ENCODE measurements around the gene SCCPDH. TPM values are rescaled to one million over a fixed set of nuclear protein-coding genes. Genes with fewer than 3 reads are reported as not detected.

The SCCPDH gene
- total RNA-seq, 1 donor from 2014 or later, result 52.8 TPM

DNA sequence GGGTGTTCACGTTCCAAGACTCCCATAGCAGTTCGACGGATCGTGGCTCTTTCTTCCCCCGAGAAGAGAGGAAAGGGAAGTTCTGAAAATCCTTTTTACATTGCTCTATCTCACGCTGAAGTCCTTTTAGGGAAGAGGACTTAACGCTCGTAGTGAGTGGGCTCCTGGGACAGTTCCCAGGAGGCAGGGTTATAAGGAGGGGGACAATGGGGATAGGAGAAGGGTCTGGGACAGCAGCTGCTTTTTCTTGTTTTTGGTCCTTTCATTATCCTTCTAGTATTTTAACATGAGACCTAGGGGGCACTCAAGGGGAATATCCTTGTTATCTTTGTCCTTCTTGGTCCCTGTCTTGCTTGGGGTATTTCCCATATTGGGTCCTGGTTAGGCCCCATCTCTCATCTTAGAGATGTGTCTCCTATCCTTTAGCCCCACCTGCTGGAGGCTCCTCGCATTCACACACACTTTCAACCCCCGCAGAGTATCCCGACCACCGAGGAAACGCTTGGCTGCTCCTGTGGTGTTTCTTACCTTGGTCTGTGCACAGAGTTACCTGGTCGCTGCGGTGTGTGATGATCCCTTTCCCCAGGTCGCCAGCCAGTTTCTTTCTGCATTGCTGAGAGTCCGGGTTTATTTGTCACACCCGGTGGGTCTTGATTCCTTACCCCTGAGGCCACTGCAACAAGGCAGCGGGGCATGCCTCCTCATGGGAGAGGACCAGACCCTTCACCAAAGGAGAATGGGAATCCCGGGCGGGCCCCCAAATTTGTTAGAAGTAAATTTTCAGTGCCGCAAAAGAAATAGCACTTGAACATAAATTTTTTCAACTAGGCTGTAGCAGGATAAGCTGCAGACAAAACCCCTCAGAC is 29.7 kb downstream of the SCCPDH start:
- DNase-seq, result peak; percentile 82

DNA sequence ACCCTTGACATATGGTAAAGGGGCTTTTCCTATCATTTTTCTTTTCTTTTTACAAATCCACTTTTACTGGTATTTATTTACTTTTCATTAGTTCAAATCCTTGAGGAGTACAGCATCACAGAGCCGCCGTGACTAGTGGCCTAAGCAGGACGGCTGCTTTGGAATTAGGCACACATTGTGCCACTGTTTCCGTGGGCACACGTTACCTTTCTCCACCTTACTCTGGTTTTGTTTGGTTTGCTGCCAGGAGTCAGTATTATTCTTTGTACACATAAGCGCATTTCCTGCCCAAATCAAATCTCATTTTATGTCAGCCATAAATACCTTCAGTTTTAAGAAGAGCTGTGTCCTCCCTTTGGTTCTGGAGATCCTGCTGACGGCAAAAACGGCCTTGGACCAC is 31.2 kb downstream of the SCCPDH start:
- DNase-seq, result no peak

DNA sequence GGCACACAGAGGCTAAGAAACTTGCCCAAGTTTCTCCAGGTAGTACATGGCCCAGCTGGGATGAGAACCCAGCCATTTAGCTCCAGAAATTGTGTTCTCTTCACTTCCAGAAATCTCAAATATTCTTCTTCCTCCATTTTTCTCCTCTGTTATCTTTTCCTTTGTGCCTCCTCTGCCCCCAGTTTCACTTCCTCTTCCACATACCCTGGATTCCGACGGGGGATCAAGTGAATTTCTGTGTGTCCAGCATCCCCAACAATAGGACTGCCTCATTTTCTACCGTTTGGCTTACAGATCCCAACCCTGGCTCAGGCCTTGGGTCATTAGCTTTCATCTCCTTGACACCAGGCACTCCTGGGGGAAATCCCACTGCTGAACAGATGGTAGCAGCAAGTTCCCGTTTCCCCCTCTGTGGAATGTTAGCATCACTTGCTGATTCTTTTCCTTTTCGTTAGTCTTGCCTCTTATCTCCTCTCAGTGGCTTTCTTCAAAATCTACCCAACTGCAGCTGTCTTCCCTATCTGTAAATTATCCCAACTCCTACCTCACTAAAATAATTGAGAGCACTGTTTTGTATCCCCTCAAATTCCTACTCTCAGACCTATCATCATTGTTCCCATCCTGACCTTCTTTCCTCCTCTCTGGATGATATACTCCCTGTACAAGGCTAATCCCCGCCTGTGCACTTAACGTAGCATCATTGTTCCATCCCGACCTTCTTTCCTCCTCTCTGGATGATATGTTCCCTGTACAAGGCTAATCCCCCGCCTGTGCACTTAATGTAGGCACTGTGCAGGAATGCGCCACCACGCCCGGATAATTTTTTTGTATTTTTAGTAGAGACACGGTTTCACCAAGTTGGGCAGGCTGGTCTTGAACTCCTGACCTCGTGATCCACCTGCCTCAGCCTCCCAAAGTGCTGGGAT is 36.5 kb downstream of the SCCPDH start:
- DNase-seq, result peak; percentile 7

DNA sequence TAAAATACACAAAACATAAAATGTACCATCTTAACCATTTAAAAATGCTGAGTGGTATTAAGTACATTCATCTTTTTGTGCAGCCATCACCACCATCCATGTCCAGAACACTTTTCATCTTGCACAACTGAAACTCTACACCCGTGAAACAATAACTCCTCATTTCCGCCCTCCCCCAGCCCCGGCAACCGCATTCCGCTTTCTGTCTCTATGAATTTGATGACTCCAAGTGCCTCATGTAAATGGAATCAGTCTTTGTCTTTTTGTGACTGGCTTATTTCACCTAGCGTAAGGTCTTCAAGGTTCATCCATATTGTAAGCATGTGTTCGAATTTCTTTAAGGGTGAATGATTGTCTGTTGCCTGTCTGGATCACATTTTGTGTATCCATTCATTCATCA is 37.2 kb downstream of the SCCPDH start:
- no peak for DNase-seq

DNA sequence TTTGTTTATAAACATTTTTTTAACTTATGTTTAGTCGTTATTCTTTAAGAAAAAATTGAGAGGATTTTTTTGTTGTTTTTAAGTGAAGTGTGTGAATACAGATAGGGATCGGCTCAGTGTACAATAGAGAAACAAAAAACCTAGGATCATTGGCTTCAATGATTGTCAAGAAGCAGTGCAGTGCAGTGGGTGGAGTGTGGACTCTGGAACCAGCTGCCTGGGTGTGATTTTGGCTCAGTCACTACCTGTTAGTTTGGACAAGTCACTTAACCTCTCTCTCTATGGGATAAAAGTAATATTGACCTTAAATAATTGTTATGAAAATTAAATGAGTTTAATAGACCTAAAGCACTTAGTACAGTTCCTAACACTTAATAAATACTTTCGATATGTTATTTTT is 41.3 kb downstream of the SCCPDH start:
- no peak for DNase-seq

GRCh38 chr1:246768403-246769020 is 44.3 kb downstream of the SCCPDH start:
- DNase-seq, result no peak

GRCh38 chr1:246769306-246769705 is 45.1 kb downstream of the SCCPDH start:
- no peak for DNase-seq

GRCh38 chr1:246771366-246771765 is 47.2 kb downstream of the SCCPDH start:
- DNase-seq, result no peak

- no peak for DNase-seq
Measured at GRCh38 chr1:246772686-246773085, 48.5 kb downstream of the SCCPDH start.

DNA sequence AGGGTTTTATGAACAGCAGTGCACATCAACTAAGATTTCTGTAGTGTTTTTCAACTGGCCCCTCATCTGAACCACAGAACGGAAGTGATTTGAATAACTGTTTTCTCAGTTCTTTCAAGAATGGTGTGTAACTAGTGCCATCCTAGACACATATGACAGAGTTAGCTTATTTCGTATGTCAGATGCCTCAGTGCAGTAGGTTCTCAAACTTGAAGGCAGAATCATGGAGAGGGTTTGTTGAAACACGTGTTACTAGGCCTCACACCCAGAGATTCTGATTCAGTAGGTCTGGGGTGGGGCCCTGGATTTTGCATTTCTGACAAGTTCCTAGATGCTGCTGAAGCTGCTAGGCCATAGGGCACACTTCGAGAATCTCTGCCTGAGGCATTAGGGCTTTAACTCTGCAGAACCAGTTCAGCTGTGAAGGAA is 49.0 kb downstream of the SCCPDH start:
- no peak for DNase-seq

GRCh38 chr1:246775531-246776385 is 51.5 kb downstream of the SCCPDH start:
- DNase-seq, result no peak

GRCh38 chr1:246776923-246777322 is 52.7 kb downstream of the SCCPDH start:
- DNase-seq, result no peak

- no peak for DNase-seq
Measured at GRCh38 chr1:246778663-246779062, 54.5 kb downstream of the SCCPDH start.

- DNase-seq, result no peak
Measured at GRCh38 chr1:246779561-246780175, 55.5 kb downstream of the SCCPDH start.

DNA sequence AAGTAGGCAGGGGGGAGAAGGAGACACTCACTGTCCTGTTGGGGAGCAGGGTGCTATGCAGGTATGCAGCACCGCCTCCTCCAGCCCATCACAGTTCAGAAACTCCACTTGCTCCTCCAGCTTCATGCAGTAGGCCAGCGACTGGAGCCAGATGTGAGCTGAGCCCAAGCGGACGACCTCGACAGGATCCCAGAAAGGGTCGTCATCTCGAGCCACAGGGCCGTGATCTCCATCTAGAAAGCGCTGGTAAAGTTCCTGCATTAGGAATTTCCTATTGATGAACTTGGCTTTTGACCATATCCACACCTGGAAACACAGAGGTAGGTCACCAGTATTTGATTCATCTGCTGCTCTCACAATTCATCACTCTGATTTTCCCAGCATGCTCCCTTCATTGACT is 56.1 kb downstream of the SCCPDH start:
- DNase-seq, result no peak

DNA sequence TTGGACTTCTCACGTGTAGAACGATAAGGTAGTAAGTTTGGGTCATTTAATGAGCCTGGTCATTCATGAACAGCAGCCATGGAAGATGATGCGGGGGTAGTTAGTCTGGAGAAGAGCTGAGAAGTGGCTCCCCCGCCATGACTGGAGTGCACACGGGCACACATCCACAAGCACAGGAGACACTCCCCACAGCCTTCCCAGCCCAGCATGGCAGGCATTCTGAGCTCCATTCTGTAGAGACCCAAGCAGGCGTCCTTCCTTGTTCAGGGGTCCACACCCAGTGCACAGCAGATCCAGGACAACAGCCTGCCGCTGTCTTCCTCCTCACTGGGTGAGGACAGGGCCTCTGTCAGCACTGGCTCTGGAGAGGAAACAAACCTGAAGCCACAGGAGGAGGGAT is 57.0 kb downstream of the SCCPDH start:
- DNase-seq, result no peak

GRCh38 chr1:246782120-246782900 is 58.1 kb downstream of the SCCPDH start:
- peak; percentile 22 for DNase-seq

DNA sequence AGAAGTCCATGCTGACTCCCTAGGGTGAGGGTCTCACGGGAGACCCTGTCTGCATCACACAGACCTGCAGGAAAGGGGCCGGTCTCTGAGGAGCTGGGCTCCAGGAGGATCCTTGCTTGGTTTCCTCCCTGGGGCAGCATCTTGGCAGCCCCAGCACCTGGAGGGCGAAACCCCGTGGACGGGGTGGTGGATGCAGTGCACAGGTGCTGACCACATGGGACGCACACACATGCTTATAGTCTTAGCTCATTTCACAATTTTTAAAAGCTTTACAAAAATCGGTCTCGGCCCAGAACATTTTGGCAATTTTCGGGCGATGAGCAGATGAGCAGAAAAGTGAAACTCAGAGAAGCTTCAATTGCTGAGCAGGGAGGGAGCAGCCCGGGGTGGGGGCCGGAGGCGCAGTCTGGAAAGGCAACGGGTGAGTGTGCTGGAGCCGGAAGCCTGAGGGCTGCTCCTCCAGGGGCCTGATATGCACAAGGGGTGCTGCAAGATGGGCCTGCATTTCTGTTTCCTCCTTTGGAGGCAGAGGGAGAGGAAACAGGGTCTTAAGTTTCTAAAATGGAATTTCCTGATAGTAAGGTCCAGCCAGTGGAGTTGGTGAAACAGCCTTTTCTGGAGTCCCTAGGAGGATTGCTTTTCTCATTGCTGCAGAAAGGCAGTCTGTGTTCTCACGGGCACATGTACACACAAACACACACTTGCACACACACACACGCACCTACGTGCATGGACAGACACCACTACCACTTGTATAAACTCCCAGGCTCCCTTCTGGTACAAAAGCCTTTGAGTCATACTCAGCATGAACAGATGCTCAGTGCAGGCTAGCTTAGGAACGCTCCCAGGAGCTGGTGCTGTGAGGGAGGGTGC is 60.6 kb downstream of the SCCPDH start:
- DNase-seq, result peak; percentile 83

DNA sequence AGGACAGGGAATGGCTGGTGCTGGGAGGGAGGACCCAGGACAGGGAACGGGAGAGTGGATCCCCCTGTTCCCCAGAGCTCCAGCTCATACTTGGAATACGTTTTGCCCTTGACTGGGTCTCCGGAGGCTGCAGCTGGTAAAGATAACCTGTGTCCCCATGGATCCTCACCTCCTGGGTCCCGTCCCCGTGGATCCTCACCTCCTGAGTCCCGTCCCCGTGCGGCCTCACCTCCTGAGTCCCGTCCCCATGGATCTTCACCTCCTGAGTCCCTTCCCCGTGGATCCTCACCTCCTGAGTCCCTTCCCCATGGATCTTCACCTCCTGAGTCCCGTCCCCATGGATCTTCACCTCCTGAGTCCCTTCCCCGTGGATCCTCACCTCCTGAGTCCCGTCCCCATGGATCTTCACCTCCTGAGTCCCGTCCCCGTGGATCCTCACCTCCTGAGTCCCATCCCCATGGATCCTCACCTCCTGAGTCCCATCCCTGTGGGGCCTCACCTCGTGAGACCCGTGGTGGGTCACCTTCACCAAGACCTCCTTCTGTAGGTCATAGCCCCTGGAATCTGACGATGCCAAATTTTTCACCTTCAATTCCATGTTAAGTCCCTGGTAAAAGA is 61.4 kb downstream of the SCCPDH start:
- DNase-seq, result no peak

Measured in dermis blood vessel endothelial cell (primary cell).